IPS DF 6.9 (cell line): ENCODE results near the gene LAMB1.

Experiments
- DNase-seq: peaks from one replicate; pipeline ENCODE4 v3.0.0-alpha.2; 2013; ENCODE audit warnings: low read depth, low spot score
- H3K27ac ChIP-seq: one replicate; pipeline ENCODE4 v1.5.1; 2013; ENCODE audit warnings: low read length, control low read depth
- H3K27me3 ChIP-seq: 2 replicates; pipeline ENCODE4 v1.6.1; 2013; ENCODE audit warnings: mild to moderate bottlenecking, low read length; ENCODE audit not compliant: control insufficient read depth, insufficient read depth
- H3K36me3 ChIP-seq: 2 replicates; pipeline ENCODE4 v1.6.1; 2013; ENCODE audit warnings: low read length; ENCODE audit not compliant: control insufficient read depth, insufficient read depth
- H3K4me1 ChIP-seq: 2 replicates; pipeline ENCODE4 v1.6.1; 2013; ENCODE audit warnings: low read length; ENCODE audit not compliant: control insufficient read depth, insufficient read depth
- H3K4me3 ChIP-seq: 2 replicates; pipeline ENCODE4 v1.5.1; 2013; ENCODE audit warnings: mild to moderate bottlenecking, low read length
- H3K9me3 ChIP-seq: 2 replicates; pipeline ENCODE4 v1.6.1; 2013; ENCODE audit warnings: low read length, inconsistent platforms; ENCODE audit not compliant: control insufficient read depth, insufficient read depth
- whole genome bisulfite sequencing: extraction: QIAGEN DNeasy Blood & Tissue Kit; methylation state at CpG from one replicate; pipeline ENCODE4 v1.1.7; 2013; ENCODE audit warnings: mixed read lengths, missing lambda C conversion rate; ENCODE audit not compliant: insufficient read length, insufficient coverage; 5-methylcytosine and 5-hydroxymethylcytosine counted together

LAMB1 gene

DNA sequence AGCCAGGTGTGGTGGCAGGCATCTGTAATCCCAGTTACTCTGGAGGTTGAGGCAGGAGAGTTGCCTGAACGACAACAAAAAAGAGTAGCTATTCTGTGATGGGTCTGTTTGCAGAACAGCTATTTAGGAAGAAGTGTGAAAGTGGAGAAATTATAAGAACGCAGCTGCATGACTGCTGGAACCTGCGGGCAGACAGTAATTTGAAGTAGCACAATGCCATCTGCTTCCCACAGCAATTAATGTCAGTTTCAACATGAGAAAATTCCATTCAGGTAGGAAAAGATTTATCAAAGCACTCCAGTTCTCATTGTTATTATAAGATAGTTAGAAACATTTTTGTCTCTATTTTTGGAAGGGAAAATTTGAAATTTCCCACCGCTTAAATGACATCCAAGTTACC, 21.5 kb downstream of the LAMB1 start:
- DNase-seq = no peak
- no CpG with 5 or more reads among the region's 4 CpGs for WGBS
- H3K4me1 ChIP-seq = no peaks in the 10 kb centered on the region
- no peaks in the 10 kb centered on the region for H3K9me3 ChIP-seq
- H3K27ac ChIP-seq = no peak overlapping the region
- H3K27me3 ChIP-seq = no peaks in the 10 kb centered on the region
- no peaks in the 10 kb centered on the region for H3K36me3 ChIP-seq
- no peak overlapping the region for H3K4me3 ChIP-seq

DNA sequence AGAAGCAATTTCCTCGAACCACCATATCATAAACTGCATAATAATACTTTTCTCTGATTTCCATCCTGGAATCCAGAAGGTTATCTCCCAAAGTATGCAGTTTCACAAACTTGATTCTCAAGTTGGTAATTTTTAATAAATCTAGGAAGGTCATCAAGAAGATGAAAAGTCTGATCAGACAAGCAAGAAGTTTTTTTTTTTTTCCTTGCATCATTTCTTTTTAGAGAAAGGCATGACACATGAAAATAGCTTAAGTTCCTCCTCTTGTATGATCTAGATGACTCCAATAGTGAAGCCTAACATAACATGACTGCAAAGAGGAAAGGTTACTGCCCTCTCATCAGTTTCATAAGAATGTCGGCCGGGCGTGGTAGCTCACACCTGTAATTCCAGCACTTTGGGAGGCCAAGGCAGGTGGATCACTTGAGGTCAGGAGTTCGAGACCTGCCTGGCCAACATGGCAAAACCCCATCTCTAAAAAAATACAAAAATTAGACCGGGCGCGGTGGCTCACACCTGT, 22.2 kb downstream of the LAMB1 start:
- no peaks in the 10 kb centered on the region for H3K9me3 ChIP-seq
- no peak for DNase-seq
- no peaks in the 10 kb centered on the region; the same call in 1 of the 2 replicates for H3K4me1 ChIP-seq
- H3K27ac ChIP-seq = no peak overlapping the region
- WGBS = no CpG with 5 or more reads among the region's 8 CpGs
- no peak overlapping the region for H3K4me3 ChIP-seq
- no peaks in the 10 kb centered on the region for H3K36me3 ChIP-seq
- no peaks in the 10 kb centered on the region for H3K27me3 ChIP-seq

DNA sequence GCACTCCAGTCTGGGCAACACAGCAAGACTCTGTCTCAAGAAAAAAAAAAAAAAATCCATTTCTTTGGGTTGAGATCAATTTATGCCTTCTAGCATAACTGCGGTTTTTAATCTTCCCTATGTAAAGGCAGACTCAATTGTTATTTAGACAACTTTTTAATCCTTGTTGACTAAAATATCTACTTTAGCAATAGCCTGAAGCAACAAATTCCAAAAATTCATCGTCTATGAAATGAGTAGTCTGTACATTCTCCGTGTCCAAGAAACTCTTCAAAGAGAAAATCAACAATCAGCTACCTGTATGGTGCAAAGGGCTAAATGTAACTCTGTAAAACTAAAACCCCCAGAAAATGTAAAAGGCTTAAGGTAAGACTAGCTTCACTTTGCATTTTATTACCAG, 22.8 kb downstream of the LAMB1 start:
- Histone ChIP-seq H3K4me1 (peaks cover 2% of the 10 kb centered on the region), H3K27ac (no peak overlapping the region), H3K9me3 (no peaks in the 10 kb centered on the region), H3K4me3 (no peak overlapping the region), H3K36me3 (no peaks in the 10 kb centered on the region), H3K27me3 (no peaks in the 10 kb centered on the region)
- no peak for DNase-seq
- WGBS = no CpG with 5 or more reads among the region's 3 CpGs

DNA sequence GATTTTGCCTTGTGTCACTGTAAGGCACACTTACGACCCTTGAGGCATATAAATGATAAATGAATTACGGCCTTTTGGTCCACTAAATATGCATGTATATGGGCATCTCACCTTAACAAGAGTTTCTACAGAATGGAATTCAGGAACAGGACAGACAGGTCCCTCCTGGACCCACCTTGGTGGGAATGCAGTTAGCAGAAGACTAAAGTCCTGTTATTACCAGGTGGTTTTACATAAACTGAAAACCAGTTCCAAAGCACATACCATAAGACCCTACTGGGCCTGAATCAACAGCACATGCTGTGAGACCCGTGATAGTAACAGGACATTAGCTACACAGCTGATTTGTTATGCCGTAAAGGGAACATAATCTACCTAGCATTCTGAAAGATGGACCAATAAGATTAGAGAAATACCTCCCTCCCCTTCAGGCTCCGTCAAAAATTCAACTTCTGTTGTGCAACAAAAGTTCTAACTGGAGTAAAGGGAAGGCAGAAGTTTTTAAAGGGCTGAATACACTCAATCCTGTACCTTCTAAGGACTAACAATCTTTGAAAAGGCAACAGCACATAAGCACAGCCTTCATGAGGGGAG, 24.0 kb downstream of the LAMB1 start:
- peaks cover 2% of the 10 kb centered on the region for H3K4me1 ChIP-seq
- H3K9me3 ChIP-seq = no peaks in the 10 kb centered on the region
- H3K36me3 ChIP-seq = no peaks in the 10 kb centered on the region
- no peaks in the 10 kb centered on the region for H3K27me3 ChIP-seq
- no peak overlapping the region for H3K27ac ChIP-seq
- no peak overlapping the region for H3K4me3 ChIP-seq
- no CpG with 5 or more reads among the region's 5 CpGs for WGBS
- no peak for DNase-seq

DNA sequence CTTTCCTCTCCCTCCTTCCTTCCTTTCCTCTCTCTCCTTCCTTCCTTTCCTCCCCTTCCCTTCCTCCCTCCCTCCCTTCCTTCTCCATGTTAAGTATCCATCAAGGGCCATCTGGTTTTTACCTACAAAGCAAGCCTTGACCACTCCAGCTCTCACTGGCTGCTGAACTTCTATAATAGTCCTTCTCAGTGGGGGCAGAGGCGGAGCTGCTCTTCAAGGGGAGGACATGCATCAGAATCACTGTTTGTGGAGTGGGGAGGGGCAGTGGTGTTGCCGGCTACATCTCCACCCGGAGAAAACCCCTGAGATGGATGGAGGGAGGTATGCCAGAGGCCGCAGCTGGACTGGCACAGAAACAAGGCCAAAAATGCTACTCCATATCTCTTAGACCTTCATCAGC, 25.9 kb downstream of the LAMB1 start:
- no peak for DNase-seq
- no peaks in the 10 kb centered on the region for H3K9me3 ChIP-seq
- no peaks in the 10 kb centered on the region for H3K36me3 ChIP-seq
- H3K27me3 ChIP-seq = no peaks in the 10 kb centered on the region
- WGBS = no CpG with 5 or more reads among the region's 4 CpGs
- H3K27ac ChIP-seq = no peak overlapping the region
- H3K4me1 ChIP-seq = peaks cover 2% of the 10 kb centered on the region
- no peak overlapping the region for H3K4me3 ChIP-seq

DNA sequence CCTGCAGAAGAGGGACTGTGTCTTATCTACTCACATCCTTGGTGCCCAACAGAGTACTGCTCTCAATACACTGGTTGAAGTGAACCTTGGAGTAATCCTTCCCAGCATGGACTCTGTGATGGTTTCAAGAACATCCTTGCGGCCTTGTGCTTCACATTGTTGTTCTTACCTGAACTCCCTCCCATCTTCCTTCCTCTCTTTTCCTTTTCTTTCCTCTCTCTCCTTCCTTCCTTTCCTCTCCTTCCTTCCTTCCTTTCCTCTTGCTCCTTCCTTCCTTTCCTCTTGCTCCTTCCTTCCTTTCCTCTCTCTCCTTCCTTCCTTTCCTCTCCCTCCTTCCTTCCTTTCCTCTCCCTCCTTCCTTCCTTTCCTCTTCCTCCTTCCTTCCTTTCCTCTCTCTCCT, 26.3 kb downstream of the LAMB1 start:
- no peak overlapping the region for H3K4me3 ChIP-seq
- WGBS = no CpG with 5 or more reads among the region's 1 CpG
- H3K36me3 ChIP-seq = no peaks in the 10 kb centered on the region
- H3K27ac ChIP-seq = no peak overlapping the region
- no peaks in the 10 kb centered on the region for H3K27me3 ChIP-seq
- H3K9me3 ChIP-seq = no peaks in the 10 kb centered on the region
- H3K4me1 ChIP-seq = peaks cover 2% of the 10 kb centered on the region
- no peak for DNase-seq

DNA sequence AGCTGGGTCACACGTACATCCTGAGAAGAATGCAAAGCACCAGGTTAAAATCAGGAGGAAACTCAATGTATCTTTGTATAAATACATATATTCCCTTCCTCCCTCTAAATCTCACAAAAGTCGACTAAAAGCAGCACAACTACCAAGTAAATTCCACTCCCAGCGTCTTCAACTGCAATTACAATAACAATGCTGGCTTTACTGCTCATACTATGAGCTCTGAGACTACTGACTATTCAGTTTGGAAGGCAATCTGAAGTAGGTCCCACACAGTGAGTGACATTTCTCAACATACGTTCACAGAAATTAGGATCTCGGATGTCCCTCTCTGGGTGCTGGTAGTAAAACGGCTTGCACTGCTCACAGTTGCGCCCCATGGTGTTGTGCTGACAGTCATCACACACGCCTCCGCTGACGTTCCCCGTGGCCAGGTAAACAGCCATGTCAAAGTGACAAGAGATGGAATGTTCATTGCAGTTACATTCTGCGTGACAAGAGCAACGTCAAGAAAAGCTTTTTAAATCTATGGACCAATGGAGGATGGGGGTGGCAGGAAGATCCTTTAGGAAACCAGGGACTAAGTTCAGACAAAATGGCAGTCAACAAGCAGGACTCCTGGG, 27.5 kb downstream of the LAMB1 start:
- no peaks in the 10 kb centered on the region for H3K36me3 ChIP-seq
- no peak overlapping the region for H3K4me3 ChIP-seq
- peaks cover 2% of the 10 kb centered on the region for H3K4me1 ChIP-seq
- no CpG with 5 or more reads among the region's 13 CpGs for WGBS
- H3K27ac ChIP-seq = no peak overlapping the region
- no peaks in the 10 kb centered on the region for H3K9me3 ChIP-seq
- no peak for DNase-seq
- no peaks in the 10 kb centered on the region for H3K27me3 ChIP-seq

DNA sequence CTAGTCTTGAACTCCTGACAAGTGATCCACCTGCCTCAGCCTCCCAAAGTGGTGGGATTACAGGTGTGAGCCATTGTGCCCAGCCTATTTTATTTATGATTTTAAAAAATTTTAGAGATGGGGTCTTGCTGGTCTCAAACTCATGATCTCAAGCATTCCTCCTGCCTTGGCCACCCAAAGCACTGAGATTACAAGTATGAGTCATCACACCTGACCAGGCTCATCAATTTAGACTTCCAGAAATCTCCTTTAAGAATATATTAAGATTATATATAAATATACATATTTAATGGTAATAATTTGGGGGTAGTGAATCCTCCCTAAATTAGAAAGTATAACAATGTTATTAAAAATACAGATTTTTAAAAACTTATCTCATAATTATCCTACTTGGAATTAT, 29.1 kb downstream of the LAMB1 start:
- peaks cover 2% of the 10 kb centered on the region for H3K4me1 ChIP-seq
- no peaks in the 10 kb centered on the region for H3K36me3 ChIP-seq
- no peak for DNase-seq
- no peaks in the 10 kb centered on the region for H3K9me3 ChIP-seq
- H3K27ac ChIP-seq = no peak overlapping the region
- no peak overlapping the region for H3K4me3 ChIP-seq
- no peaks in the 10 kb centered on the region for H3K27me3 ChIP-seq

DNA sequence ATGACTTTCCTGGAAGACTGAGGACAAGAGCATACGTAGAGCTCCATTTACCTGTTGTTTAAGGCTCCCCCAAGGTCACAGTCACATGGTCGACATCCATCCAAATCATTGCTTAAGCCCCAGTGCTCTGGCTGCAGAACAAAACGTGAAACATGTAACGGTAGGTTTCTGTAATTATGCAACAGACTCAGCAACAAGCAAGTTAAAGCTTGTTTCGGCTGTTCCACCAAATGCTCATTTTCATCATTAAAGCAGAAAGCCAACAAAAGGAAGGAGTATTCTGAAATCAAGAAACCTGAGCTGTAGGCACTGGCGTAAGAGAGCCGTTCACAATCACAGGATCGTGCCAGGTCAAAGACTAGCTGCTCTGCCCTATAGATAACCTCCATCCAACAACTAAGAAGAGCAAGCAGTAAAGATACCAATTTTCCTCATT, 30.0 kb downstream of the LAMB1 start:
- Histone ChIP-seq H3K4me3 (no peak overlapping the region), H3K27me3 (no peaks in the 10 kb centered on the region), H3K4me1 (peaks cover 2% of the 10 kb centered on the region), H3K36me3 (no peaks in the 10 kb centered on the region), H3K27ac (no peak overlapping the region), H3K9me3 (no peaks in the 10 kb centered on the region)
- no CpG with 5 or more reads among the region's 8 CpGs for WGBS
- DNase-seq = no peak

DNA sequence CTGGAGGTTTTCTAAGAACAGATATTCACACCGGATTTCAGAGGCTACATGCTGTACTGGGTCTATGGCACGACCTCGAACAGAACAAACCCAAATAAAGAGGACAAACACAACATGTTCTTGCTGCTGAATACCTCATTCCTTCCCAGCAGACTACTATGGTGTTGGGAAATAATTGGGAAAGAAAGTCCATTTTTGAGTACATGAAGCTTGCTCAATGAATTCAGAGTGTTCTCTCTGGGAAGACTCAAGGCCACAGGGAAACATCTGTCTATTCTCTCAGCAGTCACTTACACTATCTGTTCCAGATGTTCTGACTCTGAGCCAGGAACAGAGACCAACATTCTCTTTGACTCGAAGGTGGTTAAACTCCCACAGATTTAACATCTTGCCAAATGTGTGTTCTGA, 30.9 kb downstream of the LAMB1 start:
- Histone ChIP-seq H3K36me3 (no peaks in the 10 kb centered on the region), H3K9me3 (no peaks in the 10 kb centered on the region), H3K4me1 (peaks cover 2% of the 10 kb centered on the region), H3K27ac (no peak overlapping the region), H3K27me3 (no peaks in the 10 kb centered on the region), H3K4me3 (no peak overlapping the region)
- no CpG with 5 or more reads among the region's 4 CpGs for WGBS
- no peak for DNase-seq

DNA sequence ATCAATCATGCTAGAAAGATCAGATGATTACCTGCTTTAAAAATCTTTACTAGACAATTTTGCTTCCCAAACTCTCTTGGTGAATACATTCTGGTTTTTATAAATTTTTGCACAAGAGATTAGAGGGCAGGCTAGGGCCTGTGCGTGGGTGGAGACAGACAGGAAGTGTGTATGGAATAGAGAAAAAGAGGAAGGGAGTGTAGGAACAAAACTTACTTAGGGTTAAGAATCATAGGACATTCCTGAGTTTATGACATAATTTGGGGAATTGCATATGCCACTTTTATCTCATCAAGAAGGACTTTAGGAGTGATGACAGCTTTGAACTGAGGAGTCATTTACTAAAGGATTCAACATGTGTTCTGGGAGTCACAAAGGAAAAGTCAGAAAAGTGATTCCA, 31.3 kb downstream of the LAMB1 start:
- DNase-seq = no peak
- WGBS = no CpG with 5 or more reads among the region's 1 CpG
- H3K27ac ChIP-seq = no peak overlapping the region

More for the DNA sequence above, 31.3 kb downstream of the LAMB1 start:
- Histone ChIP-seq H3K27me3 (no peaks in the 10 kb centered on the region), H3K4me1 (peaks cover 5% of the 10 kb centered on the region), H3K36me3 (no peaks in the 10 kb centered on the region), H3K9me3 (no peaks in the 10 kb centered on the region), H3K4me3 (no peak overlapping the region)
